ENCODE measurements around the gene NUP153.
"Not testable (repeated sequence)": the region's sequence is repeated elsewhere in the genome, so short reads cannot be mapped to it uniquely, and the experiment has no call there.

The NUP153 gene

GRCh38 chr6:17599877-17600526 is 106.7 kb downstream of the NUP153 start, which contains the start of gene FAM8A1:
TSS of gene FAM8A1 (plus strand) at chr6:17600302. CDS start at chr6:17600410, 108 bp downstream.
- peak; percentile 76 to 92 for DNase-seq

DNA sequence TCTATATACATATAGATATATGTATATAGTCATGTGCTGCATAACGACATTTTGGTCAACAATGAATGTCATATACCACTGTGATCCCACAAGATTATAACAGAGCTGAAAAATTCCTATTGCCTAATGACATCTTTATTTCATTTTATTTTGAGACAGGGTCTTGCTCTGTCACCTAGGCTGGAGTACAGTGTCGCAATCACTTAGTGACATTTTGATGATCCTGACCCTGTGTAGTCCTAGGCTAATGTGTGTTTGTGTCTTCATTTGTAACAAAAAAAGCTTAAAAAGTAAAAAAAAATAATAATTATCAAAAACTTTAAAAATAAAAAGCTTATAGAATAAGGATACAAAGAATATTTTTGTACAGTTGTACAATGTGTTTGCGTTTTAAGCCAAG is 110.6 kb downstream of the NUP153 start:
- no peak for DNase-seq

GRCh38 chr6:17593246-17593645 is 113.5 kb downstream of the NUP153 start:
- no peak for DNase-seq

GRCh38 chr6:17591287-17591686 is 115.4 kb downstream of the NUP153 start:
- no peak for DNase-seq

DNA sequence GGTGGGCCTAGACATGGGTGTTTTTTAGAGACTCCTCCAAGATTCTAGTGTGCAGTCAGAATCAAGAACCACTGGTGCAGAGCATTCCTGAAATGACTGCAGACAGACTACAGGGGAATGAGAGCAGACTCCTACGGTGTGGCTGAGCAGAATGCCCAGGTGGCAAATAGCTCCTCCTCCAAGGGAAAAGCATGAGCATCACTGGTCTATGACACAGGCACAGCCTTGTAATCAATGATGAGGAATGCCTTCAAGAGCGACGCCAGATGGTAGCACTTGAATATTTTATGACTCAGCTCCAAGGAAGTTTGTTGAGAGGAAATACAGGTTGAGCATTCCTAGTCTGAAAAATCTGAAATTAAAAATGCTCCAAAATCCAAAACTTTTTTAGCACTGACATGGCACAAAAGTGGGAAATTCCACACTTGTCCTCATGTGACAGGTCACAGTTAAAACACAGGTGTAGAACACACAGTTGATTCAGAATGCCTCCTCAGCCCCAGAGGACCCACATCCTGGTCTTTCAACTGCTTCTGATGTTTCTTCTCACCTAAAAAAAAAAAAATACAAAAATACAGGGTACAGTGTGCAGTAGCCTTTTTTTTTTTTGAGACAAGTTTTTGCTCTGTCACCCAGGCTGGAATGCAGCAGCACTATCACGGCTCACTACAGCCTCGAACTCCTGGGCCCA is 117.2 kb downstream of the NUP153 start:
- DNase-seq, result peak; percentile 84 to 91

- DNase-seq, result no peak
These were observed 118.7 kb downstream of the NUP153 start for GRCh38 chr6:17588011-17588410.

GRCh38 chr6:17586623-17587022 is 120.1 kb downstream of the NUP153 start:
- DNase-seq, result not testable (repeated sequence)

DNA sequence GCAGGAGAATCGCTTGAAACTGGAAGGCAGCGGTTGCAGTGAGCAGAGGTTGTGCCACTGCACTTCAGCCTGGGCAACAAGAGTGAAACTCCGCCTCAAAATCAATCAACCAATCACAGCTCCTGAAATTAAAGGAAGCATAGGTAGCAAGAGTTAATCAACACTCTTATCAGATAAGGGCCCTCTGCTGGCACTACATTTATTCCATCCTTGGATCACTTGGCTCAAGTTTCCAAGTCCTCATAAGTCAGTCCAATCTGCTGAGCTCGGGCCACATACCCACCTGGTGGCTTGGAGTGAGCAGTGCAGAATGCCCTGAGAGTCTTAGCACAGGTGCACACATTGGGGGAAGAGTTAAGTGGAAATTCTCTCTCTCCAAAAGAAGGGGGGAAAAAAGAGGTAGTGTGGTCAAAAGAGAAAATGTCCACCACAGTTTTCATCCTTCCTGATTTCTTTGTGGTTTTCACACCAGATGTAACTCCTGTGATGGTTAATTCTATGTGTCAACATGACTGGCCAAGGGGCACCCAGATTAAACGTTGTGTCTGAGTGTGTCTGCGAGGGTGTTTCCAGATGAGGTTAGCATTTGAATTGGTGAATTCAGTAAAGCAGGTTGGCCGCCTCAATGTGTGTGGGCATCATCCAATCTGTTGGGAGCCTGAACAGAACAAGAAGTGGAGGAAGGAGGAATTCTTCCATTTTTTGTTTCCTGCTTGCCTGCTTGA is 120.8 kb downstream of the NUP153 start:
- DNase-seq, result peak; percentile 55 to 79

DNA sequence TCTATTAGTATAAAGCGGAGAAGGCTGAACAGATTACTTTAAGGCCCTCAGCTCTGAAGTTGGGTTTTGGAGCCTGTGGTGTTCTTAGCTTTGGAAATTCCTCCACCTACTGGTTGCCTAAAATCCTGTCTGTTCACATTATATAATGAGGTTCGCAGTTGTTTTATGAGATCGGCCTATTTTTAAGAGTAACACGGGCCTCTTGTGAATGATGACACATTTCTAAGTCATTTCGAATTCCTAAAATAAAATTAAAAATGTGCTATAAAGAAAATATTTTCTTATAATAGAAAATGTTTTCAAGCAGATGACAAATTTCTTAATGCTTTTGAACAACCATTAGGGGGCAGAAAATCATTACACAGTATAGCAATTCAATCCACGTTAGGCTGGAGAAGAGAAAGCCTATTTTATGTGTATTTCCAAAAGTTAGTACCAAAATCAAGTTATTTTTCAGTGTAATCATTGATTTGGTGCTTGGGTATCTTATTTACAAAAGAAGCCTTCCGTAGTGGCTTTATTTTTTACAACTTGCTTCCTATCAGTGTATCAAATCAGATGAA is 122.4 kb downstream of the NUP153 start:
- peak; percentile 61 to 79 for DNase-seq

- DNase-seq, result no peak
These were observed 122.9 kb downstream of the NUP153 start for GRCh38 chr6:17583811-17584210.

DNA sequence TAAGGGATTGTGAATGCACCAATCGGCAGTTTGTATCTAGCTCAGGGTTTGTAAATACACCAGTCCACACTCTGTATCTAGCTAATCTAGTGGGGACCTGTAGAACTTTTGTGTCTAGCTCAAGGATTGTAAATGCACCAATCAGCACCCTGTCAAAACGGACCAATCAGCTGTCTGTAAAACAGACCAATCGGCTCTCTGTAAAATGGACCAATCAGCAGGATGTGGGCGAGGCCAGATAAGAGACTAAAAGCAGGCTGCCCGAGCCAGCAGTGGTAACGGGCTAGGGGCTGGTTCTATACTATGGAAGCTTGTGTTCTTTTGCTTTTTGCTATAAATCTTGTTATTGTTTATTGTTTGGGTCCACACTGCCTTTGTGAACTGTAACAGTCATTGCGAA is 125.4 kb downstream of the NUP153 start:
- DNase-seq, result not testable (repeated sequence)

DNA sequence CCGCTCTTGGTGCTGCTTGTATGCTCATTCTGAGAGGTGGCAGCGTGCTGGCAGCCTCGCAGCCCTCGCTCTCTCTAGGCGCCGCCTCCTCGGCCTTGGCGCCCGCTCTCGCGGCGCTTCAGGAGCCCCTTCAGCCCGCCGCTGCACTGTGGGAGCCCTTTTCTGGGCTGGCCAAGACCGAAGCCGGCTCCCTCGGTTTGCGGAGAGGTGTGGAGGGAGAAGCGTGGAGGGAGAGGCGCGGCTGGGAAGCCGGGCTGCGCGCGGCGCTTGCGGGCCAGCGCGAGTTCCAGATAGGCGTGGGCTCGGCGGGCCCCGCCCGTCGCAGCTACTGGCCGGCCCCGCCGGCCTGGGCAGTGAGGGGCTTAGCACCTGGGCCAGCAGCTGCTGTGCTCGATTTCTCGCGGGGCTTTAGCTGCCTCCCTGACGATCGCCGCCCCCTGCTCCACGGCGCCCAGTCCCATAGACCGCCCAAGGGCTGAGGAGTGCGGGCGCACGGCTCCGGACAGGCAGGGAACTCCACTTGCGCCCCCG is 126.1 kb downstream of the NUP153 start:
- peak; percentile 6 to 49 for DNase-seq

DNA sequence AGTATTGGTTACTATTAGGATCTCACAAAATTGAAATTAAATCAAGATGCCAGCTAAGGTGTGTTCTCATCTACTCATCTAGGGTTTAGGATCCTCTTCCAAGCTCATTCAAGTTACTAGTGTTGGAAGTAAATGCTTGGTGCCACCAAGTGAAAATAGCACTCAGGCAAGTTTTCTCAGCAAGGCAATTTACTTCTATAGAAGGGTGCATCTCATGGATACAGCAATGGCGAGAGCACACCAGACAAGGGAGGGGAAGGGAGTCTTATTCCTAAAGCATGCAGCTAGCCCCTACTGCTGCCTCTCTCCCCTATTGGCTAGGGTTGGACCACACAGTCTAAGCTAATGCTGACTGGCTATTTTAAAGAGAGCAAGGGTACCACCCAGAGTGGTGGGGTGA is 129.7 kb downstream of the NUP153 start:
- no peak for DNase-seq

- no peak for DNase-seq
These were observed 131.7 kb downstream of the NUP153 start for GRCh38 chr6:17574866-17575560.

DNA sequence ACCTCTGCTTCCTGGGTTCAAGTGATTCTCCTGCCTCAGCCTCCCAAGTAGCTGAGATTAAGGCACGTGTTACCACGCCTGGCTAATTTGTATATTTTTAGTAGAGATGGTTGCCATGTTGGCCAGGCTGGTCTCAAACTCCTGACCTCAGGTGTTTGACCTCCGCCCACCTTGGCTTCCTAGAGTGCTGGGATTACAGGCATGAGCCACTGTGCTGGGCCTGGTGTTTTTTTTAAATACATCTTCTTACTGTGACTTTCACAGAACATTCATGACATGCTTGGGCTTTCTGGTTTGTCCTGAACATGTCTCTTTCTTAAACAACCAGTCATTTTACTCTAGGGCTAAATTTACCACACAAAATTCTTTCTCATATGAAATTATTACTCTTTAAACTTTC is 141.3 kb downstream of the NUP153 start:
- DNase-seq, result no peak
